K562 (cell line): ENCODE measurements around the gene MGAT1. TPM values are rescaled to one million over a fixed set of nuclear protein-coding genes. Genes with fewer than 3 reads are reported as not detected.

Experiments used
- polyA plus RNA-seq, 8 experiments: library from polyadenylated mRNA; depleted of rRNA in 4 of 8; stranded (reverse) in 5 of 8; unstranded in 3 of 8; fragments of >200 nt; fragmentation: Nextera tagmentation in 2 of 8; fragmentation: Illumina TruSeq in 1 of 8; extraction: Ambion mirVana in 2 of 8; extraction: Trizol in 1 of 8; gene quantifications; 2 replicates each; pipeline versions ENCODE4 v1.2.1 to v1.2.3, GENCODE V29; 2011 to 2014; ENCODE audit warnings: inconsistent platforms in 1 of 8, missing spikeins in 1 of 8
- total RNA-seq, 7 experiments: library from RNA; depleted of rRNA in 6 of 7; stranded (reverse); fragments of >200 nt in 6 of 7; fragmentation: Illumina TruSeq in 2 of 7; extraction: Trizol in 2 of 7; gene quantifications; 2 replicates each; pipeline versions ENCODE4 v1.2.1 to v1.2.3, GENCODE V29; 2011 to 2021; ENCODE audit warnings: low replicate concordance in 1 of 7

The MGAT1 gene
- total and polyA plus RNA-seq, 9 of the 15 experiments (the other 6 are each of a cell fraction or from before 2014, with no cell fraction given), result 3.9 to 82.7 (median 44.5) TPM

Other genes starting within 250 kb of the MGAT1 start
- gene SCGB3A1, start 211.3 kb downstream of the MGAT1 start, total RNA-seq (2014; rRNA removed), result not detected in 2 replicates
- not detected in 2 replicates for gene SCGB3A1, start 211.3 kb downstream of the MGAT1 start, total RNA-seq (2014; rRNA removed; fragmentation: Illumina TruSeq; extraction: Trizol)
- not detected in 2 replicates for gene SCGB3A1, start 211.3 kb downstream of the MGAT1 start, total RNA-seq (2015; rRNA removed; fragmentation: Illumina TruSeq; extraction: Trizol)
- gene SCGB3A1, start 211.3 kb downstream of the MGAT1 start, total RNA-seq (2021), result 0.33 TPM in 1 of 2 replicates, not detected in the other
- gene SCGB3A1, start 211.3 kb downstream of the MGAT1 start, polyA plus RNA-seq (2011; rRNA removed), result not detected in 2 replicates
- not detected in 2 replicates for gene SCGB3A1, start 211.3 kb downstream of the MGAT1 start, polyA plus RNA-seq (2014; fragmentation: Illumina TruSeq; extraction: Trizol)
- gene SCGB3A1, start 211.3 kb downstream of the MGAT1 start, polyA plus RNA-seq (2014; fragmentation: Nextera tagmentation; extraction: Ambion mirVana), result not detected
- not detected in 2 replicates for gene SCGB3A1, start 211.3 kb downstream of the MGAT1 start, polyA plus RNA-seq (2014; rRNA removed)
- gene FLT4, start 153.2 kb downstream of the MGAT1 start, total RNA-seq (2014; rRNA removed), result 0.14 and 0.24 TPM in 2 replicates
- not detected in 2 replicates for gene FLT4, start 153.2 kb downstream of the MGAT1 start, total RNA-seq (2014; rRNA removed; fragmentation: Illumina TruSeq; extraction: Trizol)
- gene FLT4, start 153.2 kb downstream of the MGAT1 start, total RNA-seq (2015; rRNA removed; fragmentation: Illumina TruSeq; extraction: Trizol), result 0.07 TPM in 1 of 2 replicates, not detected in the other
- gene FLT4, start 153.2 kb downstream of the MGAT1 start, total RNA-seq (2021), result 0.24 and 0.47 TPM in 2 replicates
- gene FLT4, start 153.2 kb downstream of the MGAT1 start, polyA plus RNA-seq (2011; rRNA removed), result 0.26 and 0.42 TPM in 2 replicates
- gene FLT4, start 153.2 kb downstream of the MGAT1 start, polyA plus RNA-seq (2014; fragmentation: Illumina TruSeq; extraction: Trizol), result 0.18 and 0.21 TPM in 2 replicates
- gene FLT4, start 153.2 kb downstream of the MGAT1 start, polyA plus RNA-seq (2014; fragmentation: Nextera tagmentation; extraction: Ambion mirVana), result under 1 TPM in 1 of 2 experiments, not detected in 1; 0.01 TPM
- 0.05 and 0.12 TPM in 2 replicates for gene FLT4, start 153.2 kb downstream of the MGAT1 start, polyA plus RNA-seq (2014; rRNA removed)
- not detected in 2 replicates for gene OR2Y1, start 62.7 kb downstream of the MGAT1 start, total RNA-seq (2014; rRNA removed)
- gene OR2Y1, start 62.7 kb downstream of the MGAT1 start, total RNA-seq (2014; rRNA removed; fragmentation: Illumina TruSeq; extraction: Trizol), result not detected in 2 replicates
- not detected in 2 replicates for gene OR2Y1, start 62.7 kb downstream of the MGAT1 start, total RNA-seq (2015; rRNA removed; fragmentation: Illumina TruSeq; extraction: Trizol)
- gene OR2Y1, start 62.7 kb downstream of the MGAT1 start, total RNA-seq (2021), result not detected in 2 replicates
- not detected in 2 replicates for gene OR2Y1, start 62.7 kb downstream of the MGAT1 start, polyA plus RNA-seq (2011; rRNA removed)
- not detected in 2 replicates for gene OR2Y1, start 62.7 kb downstream of the MGAT1 start, polyA plus RNA-seq (2014; fragmentation: Illumina TruSeq; extraction: Trizol)
- gene OR2Y1, start 62.7 kb downstream of the MGAT1 start, polyA plus RNA-seq (2014; fragmentation: Nextera tagmentation; extraction: Ambion mirVana), result not detected
- not detected in 2 replicates for gene OR2Y1, start 62.7 kb downstream of the MGAT1 start, polyA plus RNA-seq (2014; rRNA removed)
- gene ZFP62, start 58.5 kb upstream of the MGAT1 start, total RNA-seq (2014; rRNA removed), result 18.9 and 22.2 TPM in 2 replicates
- 32.8 and 33.9 TPM in 2 replicates for gene ZFP62, start 58.5 kb upstream of the MGAT1 start, total RNA-seq (2014; rRNA removed; fragmentation: Illumina TruSeq; extraction: Trizol)
- gene ZFP62, start 58.5 kb upstream of the MGAT1 start, total RNA-seq (2015; rRNA removed; fragmentation: Illumina TruSeq; extraction: Trizol), result 25.8 and 28.8 TPM in 2 replicates
- gene ZFP62, start 58.5 kb upstream of the MGAT1 start, total RNA-seq (2021), result 22.9 and 24.0 TPM in 2 replicates
- 37.5 and 38.6 TPM in 2 replicates for gene ZFP62, start 58.5 kb upstream of the MGAT1 start, polyA plus RNA-seq (2011; rRNA removed)
- gene ZFP62, start 58.5 kb upstream of the MGAT1 start, polyA plus RNA-seq (2014; fragmentation: Illumina TruSeq; extraction: Trizol), result 21.6 and 25.0 TPM in 2 replicates
- gene ZFP62, start 58.5 kb upstream of the MGAT1 start, polyA plus RNA-seq (2014; fragmentation: Nextera tagmentation; extraction: Ambion mirVana), result 10 to 100 TPM; 12.2 to 18.1 TPM
- gene ZFP62, start 58.5 kb upstream of the MGAT1 start, polyA plus RNA-seq (2014; rRNA removed), result 19.2 and 32.9 TPM in 2 replicates
- 0.18 TPM in 1 of 2 replicates, not detected in the other for gene BTNL8, start 96.4 kb upstream of the MGAT1 start, total RNA-seq (2014; rRNA removed)
- 0.07 TPM in 1 of 2 replicates, not detected in the other for gene BTNL8, start 96.4 kb upstream of the MGAT1 start, total RNA-seq (2014; rRNA removed; fragmentation: Illumina TruSeq; extraction: Trizol)
- 0.15 TPM in 1 of 2 replicates, not detected in the other for gene BTNL8, start 96.4 kb upstream of the MGAT1 start, total RNA-seq (2015; rRNA removed; fragmentation: Illumina TruSeq; extraction: Trizol)
- 0.13 TPM in 1 of 2 replicates, not detected in the other for gene BTNL8, start 96.4 kb upstream of the MGAT1 start, total RNA-seq (2021)
- gene BTNL8, start 96.4 kb upstream of the MGAT1 start, polyA plus RNA-seq (2011; rRNA removed), result not detected in 2 replicates
- 0.04 TPM in 1 of 2 replicates, not detected in the other for gene BTNL8, start 96.4 kb upstream of the MGAT1 start, polyA plus RNA-seq (2014; fragmentation: Illumina TruSeq; extraction: Trizol)
- gene BTNL8, start 96.4 kb upstream of the MGAT1 start, polyA plus RNA-seq (2014; fragmentation: Nextera tagmentation; extraction: Ambion mirVana), result not detected
- gene BTNL8, start 96.4 kb upstream of the MGAT1 start, polyA plus RNA-seq (2014; rRNA removed), result 0.22 TPM in 1 of 2 replicates, not detected in the other
- 0.20 TPM in 1 of 2 replicates, not detected in the other for gene BTNL3, start 186.0 kb upstream of the MGAT1 start, total RNA-seq (2014; rRNA removed)
- 0.10 TPM in 1 of 2 replicates, not detected in the other for gene BTNL3, start 186.0 kb upstream of the MGAT1 start, total RNA-seq (2014; rRNA removed; fragmentation: Illumina TruSeq; extraction: Trizol)
- gene BTNL3, start 186.0 kb upstream of the MGAT1 start, total RNA-seq (2015; rRNA removed; fragmentation: Illumina TruSeq; extraction: Trizol), result 0.04 TPM in 1 of 2 replicates, not detected in the other
- not detected in 2 replicates for gene BTNL3, start 186.0 kb upstream of the MGAT1 start, total RNA-seq (2021)
- gene BTNL3, start 186.0 kb upstream of the MGAT1 start, polyA plus RNA-seq (2011; rRNA removed), result 0.03 TPM in 1 of 2 replicates, not detected in the other
- 0.10 and 0.13 TPM in 2 replicates for gene BTNL3, start 186.0 kb upstream of the MGAT1 start, polyA plus RNA-seq (2014; fragmentation: Illumina TruSeq; extraction: Trizol)
- gene BTNL3, start 186.0 kb upstream of the MGAT1 start, polyA plus RNA-seq (2014; fragmentation: Nextera tagmentation; extraction: Ambion mirVana), result under 1 TPM in 1 of 2 experiments, not detected in 1; 0.03 TPM
- 0.13 and 0.44 TPM in 2 replicates for gene BTNL3, start 186.0 kb upstream of the MGAT1 start, polyA plus RNA-seq (2014; rRNA removed)
- 39.4 and 46.8 TPM in 2 replicates for gene BTNL9, start 237.5 kb upstream of the MGAT1 start, total RNA-seq (2014; rRNA removed)
- gene BTNL9, start 237.5 kb upstream of the MGAT1 start, total RNA-seq (2014; rRNA removed; fragmentation: Illumina TruSeq; extraction: Trizol), result 17.1 and 18.5 TPM in 2 replicates
- 29.4 and 29.6 TPM in 2 replicates for gene BTNL9, start 237.5 kb upstream of the MGAT1 start, total RNA-seq (2015; rRNA removed; fragmentation: Illumina TruSeq; extraction: Trizol)
- gene BTNL9, start 237.5 kb upstream of the MGAT1 start, total RNA-seq (2021), result 42.7 and 50.7 TPM in 2 replicates
- 18.9 and 25.6 TPM in 2 replicates for gene BTNL9, start 237.5 kb upstream of the MGAT1 start, polyA plus RNA-seq (2011; rRNA removed)
- gene BTNL9, start 237.5 kb upstream of the MGAT1 start, polyA plus RNA-seq (2014; fragmentation: Illumina TruSeq; extraction: Trizol), result 32.7 and 35.3 TPM in 2 replicates
- 1 to 10 TPM; 3.7 to 3.9 TPM for gene BTNL9, start 237.5 kb upstream of the MGAT1 start, polyA plus RNA-seq (2014; fragmentation: Nextera tagmentation; extraction: Ambion mirVana)
- 86.7 and 88.7 TPM in 2 replicates for gene BTNL9, start 237.5 kb upstream of the MGAT1 start, polyA plus RNA-seq (2014; rRNA removed)